ENCODE results near the gene GHRHR. TPM values are rescaled to one million over a fixed set of nuclear protein-coding genes. Genes with fewer than 3 reads are reported as not detected.
A peak's percentile ranks its signal among the peaks of the same experiment; 100 is the strongest.

Gene GHRHR
- total RNA-seq, 1 donor from 2014 or later = not detected

DNA sequence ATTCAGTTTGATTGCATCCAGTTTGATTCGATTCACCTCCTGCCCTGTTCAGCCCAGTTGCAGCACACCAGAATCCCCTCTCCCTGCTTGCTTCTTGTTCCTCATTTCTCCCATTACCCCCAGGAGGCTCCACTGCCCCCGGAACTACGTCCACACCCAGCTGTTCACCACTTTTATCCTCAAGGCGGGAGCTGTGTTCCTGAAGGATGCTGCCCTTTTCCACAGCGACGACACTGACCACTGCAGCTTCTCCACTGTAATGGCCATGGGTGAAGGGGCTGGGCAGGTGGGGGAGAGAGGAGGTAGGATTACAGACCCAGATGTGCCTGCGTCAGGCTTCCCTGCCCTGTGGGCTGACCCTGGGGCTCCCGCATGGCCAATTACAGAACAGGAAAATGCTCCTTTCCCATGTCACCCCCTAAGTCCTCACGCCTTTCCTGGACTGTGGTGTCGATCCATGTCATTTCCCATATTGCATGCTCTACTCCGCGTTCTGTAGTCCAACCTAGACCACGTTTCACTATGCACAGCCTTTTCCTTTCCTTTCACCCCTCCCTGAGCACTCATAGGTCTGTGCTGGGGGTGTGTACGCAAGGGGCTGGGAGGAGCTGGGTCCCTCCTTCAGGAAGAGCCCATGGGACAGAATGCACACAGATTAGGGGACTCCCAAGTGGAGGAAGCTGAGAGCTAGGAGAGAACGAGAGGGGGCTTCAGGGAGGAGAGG is 8.2 kb downstream of the GHRHR start:
- intact Hi-C loops (cut with DNase I) = no loop called here
- no peak overlapping the region for H3K4me3 ChIP-seq
- no peaks in the 10 kb centered on the region for H3K9me3 ChIP-seq
- DNase-seq = no peak
- TF ChIP-seq, protein P1, sequence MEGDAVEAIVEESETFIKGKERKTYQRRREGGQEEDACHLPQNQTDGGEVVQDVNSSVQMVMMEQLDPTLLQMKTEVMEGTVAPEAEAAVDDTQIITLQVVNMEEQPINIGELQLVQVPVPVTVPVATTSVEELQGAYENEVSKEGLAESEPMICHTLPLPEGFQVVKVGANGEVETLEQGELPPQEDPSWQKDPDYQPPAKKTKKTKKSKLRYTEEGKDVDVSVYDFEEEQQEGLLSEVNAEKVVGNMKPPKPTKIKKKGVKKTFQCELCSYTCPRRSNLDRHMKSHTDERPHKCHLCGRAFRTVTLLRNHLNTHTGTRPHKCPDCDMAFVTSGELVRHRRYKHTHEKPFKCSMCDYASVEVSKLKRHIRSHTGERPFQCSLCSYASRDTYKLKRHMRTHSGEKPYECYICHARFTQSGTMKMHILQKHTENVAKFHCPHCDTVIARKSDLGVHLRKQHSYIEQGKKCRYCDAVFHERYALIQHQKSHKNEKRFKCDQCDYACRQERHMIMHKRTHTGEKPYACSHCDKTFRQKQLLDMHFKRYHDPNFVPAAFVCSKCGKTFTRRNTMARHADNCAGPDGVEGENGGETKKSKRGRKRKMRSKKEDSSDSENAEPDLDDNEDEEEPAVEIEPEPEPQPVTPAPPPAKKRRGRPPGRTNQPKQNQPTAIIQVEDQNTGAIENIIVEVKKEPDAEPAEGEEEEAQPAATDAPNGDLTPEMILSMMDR (IDR thresholded peaks at IDR 0.05) = no peak
- no peaks in the 10 kb centered on the region for H3K36me3 ChIP-seq
- no peaks in the 10 kb centered on the region for H3K27me3 ChIP-seq (ENCODE audit: low read depth)
- H3K27ac ChIP-seq = no peak overlapping the region
- H3K4me1 ChIP-seq = peaks cover 14% of the 10 kb centered on the region
- ATAC-seq = no peak

DNA sequence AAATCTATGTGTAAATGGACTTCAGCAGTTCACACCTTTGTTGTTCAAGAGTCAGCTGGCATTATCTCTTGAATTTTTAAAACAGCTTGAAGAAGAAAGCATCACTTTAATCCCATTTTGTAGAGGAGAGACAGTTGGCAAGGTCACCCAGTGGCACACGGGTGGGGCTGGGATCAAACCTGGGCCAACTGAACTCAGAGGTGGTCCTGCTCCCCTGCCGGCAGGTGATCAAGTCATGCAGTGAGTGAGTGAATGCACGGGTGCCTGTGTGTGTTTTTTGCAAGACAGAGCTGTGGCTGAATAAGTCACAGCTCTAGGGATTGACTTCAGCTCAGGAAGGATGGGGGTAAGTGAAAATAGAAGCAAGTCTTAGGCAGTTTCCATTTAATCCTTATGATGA is 9.5 kb downstream of the GHRHR start:
- H3K9me3 ChIP-seq = no peaks in the 10 kb centered on the region
- DNase-seq = no peak
- H3K27me3 ChIP-seq (ENCODE audit: low read depth) = no peaks in the 10 kb centered on the region
- H3K4me1 ChIP-seq = peaks cover 14% of the 10 kb centered on the region
- no peak overlapping the region for H3K27ac ChIP-seq
- TF ChIP-seq, protein P1 (IDR thresholded peaks at IDR 0.05) = no peak
- no peak overlapping the region for H3K4me3 ChIP-seq
- intact Hi-C loops (cut with DNase I) = no loop called here
- H3K36me3 ChIP-seq = no peaks in the 10 kb centered on the region
- ATAC-seq = no peak

DNA sequence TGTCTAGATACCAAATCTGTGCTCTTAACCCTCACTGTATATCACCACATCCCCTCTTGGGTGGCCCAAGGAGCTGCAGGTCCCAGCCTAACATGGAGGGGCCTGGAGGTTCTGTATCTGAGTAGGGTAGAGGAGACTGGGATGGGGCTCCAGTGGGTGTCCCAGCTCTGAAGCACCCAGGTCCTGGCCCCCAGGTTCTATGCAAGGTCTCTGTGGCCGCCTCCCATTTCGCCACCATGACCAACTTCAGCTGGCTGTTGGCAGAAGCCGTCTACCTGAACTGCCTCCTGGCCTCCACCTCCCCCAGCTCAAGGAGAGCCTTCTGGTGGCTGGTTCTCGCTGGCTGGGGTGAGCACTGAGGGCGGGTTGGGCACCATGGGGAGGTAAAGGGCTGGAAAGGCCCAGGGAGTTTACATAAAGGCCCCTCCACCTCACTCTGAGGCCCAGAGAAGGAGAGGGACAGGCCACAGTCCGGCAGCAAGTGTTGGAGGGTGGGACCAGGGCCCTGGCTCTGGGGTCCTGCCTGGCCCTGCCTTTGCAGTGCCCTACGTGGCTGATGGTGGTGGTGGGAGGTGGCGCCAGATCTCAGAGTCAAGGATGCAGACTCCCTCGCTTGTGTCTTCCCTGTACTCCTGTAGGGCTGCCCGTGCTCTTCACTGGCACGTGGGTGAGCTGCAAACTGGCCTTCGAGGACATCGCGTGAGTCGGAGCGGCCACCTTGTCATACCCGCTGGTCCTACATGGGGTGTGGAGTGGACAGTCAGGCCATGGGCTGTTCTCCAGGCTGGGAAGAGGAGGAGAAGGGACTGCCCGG is 10.2 kb downstream of the GHRHR start:
- no peaks in the 10 kb centered on the region for H3K36me3 ChIP-seq
- TF ChIP-seq, protein P1 (IDR thresholded peaks at IDR 0.05) = no peak
- H3K4me3 ChIP-seq = no peak overlapping the region
- no peaks in the 10 kb centered on the region for H3K27me3 ChIP-seq (ENCODE audit: low read depth)
- no peak overlapping the region for H3K27ac ChIP-seq
- H3K9me3 ChIP-seq = no peaks in the 10 kb centered on the region
- intact Hi-C loops (cut with DNase I) = no loop called here
- DNase-seq = no peak
- ATAC-seq = no peak
- peaks cover 14% of the 10 kb centered on the region for H3K4me1 ChIP-seq

DNA sequence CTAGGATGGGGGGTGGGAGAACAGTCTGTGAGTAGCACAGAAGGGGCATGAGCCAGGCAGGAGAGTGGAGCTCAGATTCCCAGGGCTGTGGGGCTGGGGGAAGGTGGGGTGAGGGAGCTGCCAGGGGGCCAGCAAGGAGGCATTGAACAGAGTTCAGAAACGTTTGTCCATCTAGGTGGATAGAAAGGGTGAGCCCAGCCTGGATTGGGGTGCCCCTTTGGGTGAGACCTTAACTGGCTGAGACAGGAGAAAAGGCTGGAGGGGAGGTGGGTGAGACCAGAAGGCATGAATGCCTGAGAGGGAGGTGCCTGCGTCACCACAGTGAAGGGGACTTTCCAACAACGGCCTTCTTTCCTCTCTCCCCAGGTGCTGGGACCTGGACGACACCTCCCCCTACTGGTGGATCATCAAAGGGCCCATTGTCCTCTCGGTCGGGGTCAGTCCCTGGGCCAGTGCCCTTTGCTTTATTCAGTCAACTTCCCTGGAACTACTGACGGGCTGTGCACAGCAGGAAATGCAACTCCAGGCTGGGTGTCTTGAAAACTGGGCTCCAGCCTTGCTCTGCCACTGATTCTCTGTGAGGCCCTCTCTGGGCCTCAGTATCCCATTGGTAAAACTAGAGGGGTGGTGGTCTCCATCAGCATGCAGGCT is 11.0 kb downstream of the GHRHR start:
- ATAC-seq (peak; percentile 87 to 92), DNase-seq (peak; percentile 67)
- TF ChIP-seq, protein P1 (IDR thresholded peaks at IDR 0.05) = peak; percentile 80
- Histone ChIP-seq H3K4me1 (peaks cover 14% of the 10 kb centered on the region), H3K4me3 (no peak overlapping the region), H3K36me3 (no peaks in the 10 kb centered on the region), H3K27ac (no peak overlapping the region), H3K27me3 (ENCODE audit: low read depth) (no peaks in the 10 kb centered on the region), H3K9me3 (no peaks in the 10 kb centered on the region)
- intact Hi-C loops (cut with DNase I) = no loop called here

DNA sequence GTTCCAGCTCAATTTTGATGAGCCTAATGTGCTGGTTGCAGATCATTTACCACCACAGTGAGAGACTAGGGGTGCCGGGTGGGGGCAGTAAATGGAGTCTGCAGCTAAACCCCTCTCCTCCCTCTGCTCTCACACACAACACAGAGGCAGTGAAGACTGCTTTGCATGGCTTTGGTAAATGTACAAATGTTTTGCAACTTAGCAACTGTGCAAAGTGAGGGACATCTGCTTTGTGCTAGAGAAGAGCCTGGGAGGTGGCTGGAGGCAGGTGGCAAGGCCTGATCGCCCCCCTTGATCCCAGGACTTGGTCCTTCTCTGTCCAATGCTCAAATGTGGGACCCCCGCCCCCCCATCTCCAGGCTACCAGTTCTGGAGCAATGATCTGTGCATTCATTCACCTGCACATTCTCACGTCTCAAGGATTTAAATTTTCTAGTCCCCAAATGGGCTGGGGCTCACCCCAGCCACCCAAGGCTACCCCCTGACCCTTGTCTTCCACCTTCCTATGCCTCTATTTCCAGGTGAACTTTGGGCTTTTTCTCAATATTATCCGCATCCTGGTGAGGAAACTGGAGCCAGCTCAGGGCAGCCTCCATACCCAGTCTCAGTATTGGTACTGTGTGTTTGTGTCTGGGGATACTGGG is 11.6 kb downstream of the GHRHR start:
- TF ChIP-seq, protein P1 (IDR thresholded peaks at IDR 0.05) = no peak
- peaks cover 14% of the 10 kb centered on the region for H3K4me1 ChIP-seq
- H3K9me3 ChIP-seq = no peaks in the 10 kb centered on the region
- intact Hi-C loops (cut with DNase I) = no loop called here
- ATAC-seq (no peak), DNase-seq (no peak)
- no peak overlapping the region for H3K4me3 ChIP-seq
- no peaks in the 10 kb centered on the region for H3K27me3 ChIP-seq (ENCODE audit: low read depth)
- no peak overlapping the region for H3K27ac ChIP-seq
- no peaks in the 10 kb centered on the region for H3K36me3 ChIP-seq
